ENCODE data around the gene SH2B3.
A peak's percentile ranks its signal among the peaks of the same experiment; 100 is the strongest.
"Not testable (repeated sequence)": the region's sequence is repeated elsewhere in the genome, so short reads cannot be mapped to it uniquely, and the experiment has no call there.

SH2B3 gene

GRCh38 chr12:111405859-111406473 lies at the start of gene SH2B3:
Gene SH2B3, plus strand, starts transcription at chr12:111405923. Its CDS starts 12,223 bp downstream, at chr12:111418146.
- DNase-seq, result no peak

DNA sequence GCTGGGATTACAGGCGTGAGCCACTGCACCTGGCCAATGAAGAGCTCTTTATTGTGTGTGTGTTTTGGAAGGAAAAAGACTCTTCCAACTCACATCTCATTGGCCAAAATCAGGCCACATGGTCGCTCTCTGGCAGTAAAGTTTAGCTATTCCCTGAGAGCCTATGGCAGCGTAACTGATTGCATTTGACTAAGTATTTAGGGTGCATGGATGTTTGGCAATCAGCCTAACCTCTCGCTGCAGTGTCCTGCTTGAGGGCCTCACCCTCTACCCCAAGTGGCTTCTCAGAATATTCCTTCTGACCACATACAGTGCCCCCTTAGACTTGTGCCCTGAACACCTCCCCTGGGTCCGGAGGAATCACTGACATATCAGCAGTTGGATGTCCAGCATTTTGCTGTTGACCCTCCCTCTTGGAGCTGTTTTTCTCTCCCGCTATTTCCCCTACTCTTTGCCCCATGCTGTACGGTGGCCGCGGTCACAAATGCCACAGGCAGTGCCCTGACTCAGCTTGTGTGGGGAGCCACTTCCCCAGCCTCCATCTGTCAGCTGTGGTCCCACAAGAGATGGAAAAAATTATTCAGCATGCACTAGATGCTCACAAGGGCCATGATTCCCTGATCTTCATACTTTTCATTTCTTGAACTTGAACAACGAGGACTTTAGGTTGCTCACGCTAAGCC lies 46.4 kb upstream of the SH2B3 start:
- peak; percentile 58 for DNase-seq

DNA sequence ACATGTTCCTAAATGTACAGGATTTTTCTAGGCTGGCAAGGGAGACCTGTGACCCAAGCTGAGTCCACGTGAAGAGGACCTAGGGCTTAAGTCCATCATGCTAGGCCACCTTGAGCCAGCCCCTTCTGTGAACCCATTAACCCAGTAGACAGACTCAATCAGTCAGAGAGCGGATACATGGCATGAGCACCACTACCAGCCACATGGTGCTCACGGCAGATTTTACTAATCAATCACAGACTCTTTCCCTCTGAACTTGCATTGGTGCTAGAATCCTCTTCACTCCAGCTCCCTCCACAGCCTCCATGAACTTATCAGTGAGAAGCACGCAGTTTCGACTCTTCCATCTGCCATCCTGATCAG lies 45.8 kb upstream of the SH2B3 start:
- no peak for DNase-seq

GRCh38 chr12:111360325-111360930 lies 45.3 kb upstream of the SH2B3 start:
- no peak for DNase-seq

GRCh38 chr12:111361073-111361716 lies 44.5 kb upstream of the SH2B3 start:
- DNase-seq, result no peak

- no peak for DNase-seq
Observed at GRCh38 chr12:111361717-111362576, 43.8 kb upstream of the SH2B3 start.

DNA sequence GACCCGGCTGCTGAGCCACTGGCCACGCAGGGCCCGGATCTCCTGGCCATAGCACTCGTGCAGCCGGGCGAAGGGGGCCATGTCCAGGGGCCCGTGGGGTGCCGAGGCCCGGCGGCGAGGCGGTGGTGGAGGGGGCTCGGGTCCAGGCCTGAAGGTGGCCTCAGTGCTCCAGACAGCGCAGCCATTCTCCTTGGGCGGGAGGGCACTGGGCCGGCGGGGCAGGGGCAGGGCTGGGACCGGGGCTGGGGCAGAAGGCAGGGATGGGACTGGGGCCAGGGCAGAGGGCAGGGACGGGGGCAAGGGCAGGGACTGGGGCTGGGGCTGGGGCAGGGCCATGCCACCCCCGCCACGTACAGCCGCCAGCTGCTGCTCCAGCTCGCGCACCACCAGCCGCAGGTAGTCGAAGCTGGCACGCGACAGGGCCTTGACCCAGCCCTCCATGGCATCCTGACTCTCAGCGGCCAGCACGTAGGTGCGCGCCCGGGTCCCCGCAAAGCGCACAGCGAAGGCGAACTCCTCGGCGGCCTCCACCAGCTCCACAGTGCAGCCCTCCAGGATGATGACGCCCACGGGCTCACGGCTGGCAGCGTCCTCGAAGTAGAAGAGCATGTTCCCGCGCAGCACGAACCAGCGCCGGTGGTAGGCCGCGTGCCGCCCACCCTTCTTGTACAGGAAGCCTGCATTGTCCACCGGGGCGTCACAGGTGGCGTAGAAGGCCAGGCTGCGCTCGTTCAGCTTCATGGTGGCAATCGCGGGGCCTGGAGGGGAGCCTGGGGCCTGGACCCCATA lies 42.8 kb upstream of the SH2B3 start:
- no peak for DNase-seq

- DNase-seq, result no peak
Observed at GRCh38 chr12:111363578-111363977, 42.1 kb upstream of the SH2B3 start.

GRCh38 chr12:111366075-111366474 lies 39.6 kb upstream of the SH2B3 start:
- no peak for DNase-seq

DNA sequence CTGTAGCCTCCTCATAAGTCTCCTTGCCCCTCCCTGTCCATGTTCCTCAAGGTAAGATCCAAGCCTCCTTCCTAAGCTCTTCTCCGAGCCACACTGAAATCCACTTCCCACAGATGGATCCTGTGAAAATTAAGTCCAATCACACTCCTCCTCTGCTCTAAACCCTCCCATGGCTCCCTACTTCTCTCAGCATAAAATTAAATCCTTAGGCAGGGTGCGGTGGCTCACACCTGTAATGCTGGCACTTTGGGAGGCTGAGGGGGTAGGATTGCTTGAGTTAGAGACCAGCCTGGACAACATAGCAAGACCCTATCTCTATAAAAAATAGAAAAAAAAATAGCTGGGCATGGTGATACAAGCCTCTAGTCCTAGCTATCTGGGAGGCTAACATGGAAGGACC lies 39.1 kb upstream of the SH2B3 start:
- DNase-seq, result no peak

- no peak for DNase-seq
Observed at GRCh38 chr12:111367661-111368221, 38.0 kb upstream of the SH2B3 start.

GRCh38 chr12:111368291-111368787 lies 37.4 kb upstream of the SH2B3 start:
- DNase-seq, result no peak

DNA sequence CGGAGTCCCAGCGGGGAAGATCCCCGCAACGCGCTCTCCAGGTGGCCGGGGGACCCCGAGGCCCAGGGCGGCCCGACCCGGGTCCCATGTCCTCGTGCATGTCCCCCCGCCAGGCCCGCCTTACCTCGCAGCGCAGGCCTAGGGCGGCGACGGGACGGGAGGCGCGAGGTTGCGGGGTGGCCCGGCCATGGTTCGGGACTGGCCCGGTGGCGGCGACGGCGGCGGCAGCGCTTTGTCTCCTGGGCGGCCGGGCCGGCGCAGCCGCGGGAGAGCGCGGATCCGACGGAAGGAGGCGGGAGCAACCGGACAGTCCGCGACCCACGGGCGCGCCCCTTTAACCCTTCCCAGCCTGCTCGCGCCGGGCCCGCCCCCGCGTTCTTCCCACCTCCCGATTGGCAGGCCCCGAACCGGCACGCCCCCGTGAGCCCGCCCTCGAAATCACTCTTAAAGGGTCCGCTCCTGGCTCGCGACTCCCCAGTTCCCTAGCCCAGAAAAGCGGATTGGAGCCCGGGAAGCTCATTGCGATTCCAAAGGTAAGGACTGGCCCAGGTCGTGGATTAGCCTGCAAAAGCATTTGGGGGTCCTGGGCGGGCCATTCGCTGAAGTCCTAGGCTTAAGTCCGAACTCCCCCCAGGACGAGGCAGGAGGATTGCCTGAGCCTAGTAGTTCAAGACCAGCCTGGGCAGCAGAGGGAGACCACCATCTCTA lies 36.8 kb upstream of the SH2B3 start, which contains the start of gene PHETA1:
Gene PHETA1, minus strand, starts transcription at position 308 of the 708 bp plus-strand sequence. CDS start 5,668 bp downstream, outside the sequence.
- DNase-seq, result no peak

DNA sequence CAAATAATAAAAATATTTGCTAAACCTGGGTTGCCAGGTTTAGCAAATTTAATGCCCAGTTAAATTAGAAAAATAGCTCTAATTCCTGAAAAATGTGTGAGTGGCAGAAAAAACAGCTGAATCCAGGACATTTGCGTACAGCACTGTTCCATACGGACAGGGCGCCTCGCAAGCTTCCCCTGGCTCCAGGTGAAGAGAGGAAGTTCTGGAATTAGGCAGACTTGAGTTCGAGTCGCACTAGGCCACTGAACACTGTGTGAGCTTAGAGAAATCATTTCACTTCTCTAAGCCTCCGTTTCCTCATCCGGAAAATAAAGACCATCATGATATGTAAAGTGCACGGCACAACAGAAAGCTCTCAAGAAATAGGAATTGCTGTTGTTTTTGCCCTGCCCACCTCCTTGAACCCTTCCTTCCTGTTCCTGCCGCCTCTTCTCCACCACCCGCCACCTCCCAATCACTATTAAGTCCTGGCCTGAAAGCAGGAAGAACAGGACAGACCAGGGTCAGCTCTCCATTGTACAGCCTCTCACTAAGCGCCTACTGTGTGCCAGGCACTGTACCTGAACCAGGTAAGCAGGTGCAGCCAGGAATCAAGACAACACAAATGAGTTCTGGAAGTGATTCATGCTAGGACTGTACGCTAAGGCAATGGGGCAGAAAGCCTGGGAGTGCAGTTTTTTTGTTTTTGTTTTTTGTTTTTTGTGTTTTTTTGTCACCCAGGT lies 36.1 kb upstream of the SH2B3 start:
- DNase-seq, result no peak

- DNase-seq, result not testable (repeated sequence)
Observed at GRCh38 chr12:111373231-111373630, 32.5 kb upstream of the SH2B3 start.

DNA sequence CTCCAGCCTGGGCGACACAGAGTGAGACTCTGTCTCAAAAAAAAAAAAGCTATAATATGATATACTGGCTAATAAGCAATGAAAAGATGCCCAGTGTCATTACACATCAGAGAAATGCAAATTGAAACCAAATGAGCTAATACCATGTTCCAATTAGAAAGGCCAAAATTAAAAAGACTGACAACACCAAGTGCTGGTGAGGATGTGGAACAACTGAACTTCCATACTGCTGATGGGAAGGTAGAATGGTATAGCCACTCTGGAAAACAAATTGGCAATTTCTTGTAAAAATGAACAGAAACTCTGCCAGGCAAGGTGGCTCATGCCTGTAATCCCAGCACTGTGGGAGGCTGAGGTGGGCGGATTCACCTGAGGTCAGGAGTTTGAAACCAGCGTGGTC lies 28.3 kb upstream of the SH2B3 start:
- DNase-seq, result no peak

GRCh38 chr12:111379942-111380554 lies 25.7 kb upstream of the SH2B3 start:
- DNase-seq, result no peak

- no peak for DNase-seq
Observed at GRCh38 chr12:111384596-111384995, 21.1 kb upstream of the SH2B3 start.

DNA sequence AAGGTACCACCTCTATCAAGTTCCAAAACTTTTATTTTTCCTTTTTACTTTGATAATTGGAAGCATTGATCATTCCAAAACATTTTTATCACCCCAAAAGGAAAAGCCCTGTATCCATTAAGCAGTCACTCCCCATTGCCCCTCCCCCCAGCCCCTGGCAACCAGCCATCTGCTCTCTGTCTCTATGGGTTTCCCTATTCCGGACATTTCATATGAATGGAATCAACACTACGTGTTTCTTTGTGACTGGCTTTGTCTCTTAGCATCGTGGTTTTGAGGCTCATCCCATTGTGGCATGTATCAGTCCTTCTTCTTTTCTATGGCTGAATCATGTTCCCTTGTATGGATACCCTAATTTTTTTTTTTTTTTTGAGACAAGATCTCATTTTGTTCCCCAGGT lies 18.8 kb upstream of the SH2B3 start:
- DNase-seq, result no peak

All from SIG-M5 (cell line).